HG03342 (cell line): ENCODE measurements around the gene PRSS38.

Experiments used
- ATAC-seq: cut with Tn5 transposase; IDR thresholded peaks from one replicate; pipeline ENCODE4 v1.9.1; 2021; ENCODE audit warnings: mild to moderate bottlenecking, moderate library complexity; ENCODE audit not compliant: unreplicated experiment

Gene PRSS38

DNA sequence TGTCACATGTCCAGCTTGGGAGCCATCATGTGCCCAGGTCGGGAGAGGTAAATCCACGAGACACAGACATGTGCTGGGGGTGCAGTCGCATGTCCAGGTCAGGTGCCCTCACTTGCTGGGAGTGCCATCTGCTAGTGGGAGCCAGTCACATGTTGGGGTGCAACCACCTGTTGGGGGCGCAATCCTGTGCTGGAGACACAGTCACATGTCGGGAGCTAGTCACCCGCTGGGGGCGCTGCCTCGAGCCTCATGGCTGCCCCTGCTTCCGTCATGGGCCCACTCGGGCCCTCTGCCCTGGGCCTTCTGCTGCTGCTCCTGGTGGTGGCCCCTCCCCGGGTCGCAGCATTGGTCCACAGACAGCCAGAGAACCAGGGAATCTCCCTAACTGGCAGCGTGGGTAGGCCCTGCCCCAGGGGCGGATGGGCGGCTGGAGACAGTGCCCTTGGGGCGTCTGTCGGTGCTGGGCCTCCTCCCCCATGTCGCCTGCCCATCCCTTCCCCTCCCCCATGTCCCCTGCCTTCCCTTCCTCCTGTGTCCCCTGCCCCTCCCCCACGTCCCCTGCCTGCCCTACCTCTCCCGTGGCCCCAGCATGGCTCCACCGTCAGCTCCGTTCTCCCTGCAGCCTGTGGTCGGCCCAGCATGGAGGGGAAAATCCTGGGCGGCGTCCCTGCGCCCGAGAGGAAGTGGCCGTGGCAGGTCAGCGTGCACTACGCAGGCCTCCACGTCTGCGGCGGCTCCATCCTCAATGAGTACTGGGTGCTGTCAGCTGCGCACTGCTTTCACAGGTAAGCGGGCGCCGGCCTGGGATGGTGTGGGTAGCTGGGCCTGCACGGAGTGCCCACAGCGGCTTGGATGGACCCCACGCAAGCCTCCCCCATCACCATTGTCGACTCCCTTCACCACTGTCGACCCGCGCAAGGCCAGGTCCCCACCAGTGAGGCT, at the start of gene PRSS38:
PRSS38 (plus strand) TSS at position 208 of the 942 bp plus-strand sequence; CDS start at position 250, 42 bp downstream.
- no peak for ATAC-seq

DNA sequence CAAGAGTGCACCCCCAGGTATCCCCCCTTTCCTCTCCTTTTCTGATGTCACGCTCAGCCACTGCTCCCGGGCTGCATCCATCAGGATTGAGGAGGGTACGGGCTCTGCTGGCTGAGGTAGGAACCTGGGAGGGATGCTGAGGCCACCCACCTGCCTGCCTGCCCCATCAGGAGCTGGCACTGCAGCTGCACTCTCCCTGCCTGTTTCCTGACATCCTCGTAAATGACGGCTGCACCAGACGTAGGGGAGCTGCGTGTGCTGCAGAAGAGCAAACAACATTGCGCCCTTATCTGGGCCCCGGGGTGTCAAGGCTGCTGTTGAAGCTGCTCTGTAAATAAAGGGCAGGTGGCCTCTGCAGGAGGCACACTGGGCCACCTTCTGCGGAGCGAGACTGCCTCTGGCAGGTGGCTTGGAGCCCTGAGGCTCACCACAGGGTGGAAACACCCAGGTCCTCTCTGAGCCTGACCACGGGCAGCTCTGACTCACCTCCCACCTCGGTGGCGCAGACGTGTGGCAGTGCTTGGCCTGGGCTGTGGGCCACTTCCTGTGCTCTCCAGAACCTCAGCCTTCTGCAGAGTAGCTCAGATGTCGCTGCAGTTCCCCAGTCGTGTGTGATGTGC, 49.4 kb upstream of the PRSS38 start:
- ATAC-seq, result no peak

DNA sequence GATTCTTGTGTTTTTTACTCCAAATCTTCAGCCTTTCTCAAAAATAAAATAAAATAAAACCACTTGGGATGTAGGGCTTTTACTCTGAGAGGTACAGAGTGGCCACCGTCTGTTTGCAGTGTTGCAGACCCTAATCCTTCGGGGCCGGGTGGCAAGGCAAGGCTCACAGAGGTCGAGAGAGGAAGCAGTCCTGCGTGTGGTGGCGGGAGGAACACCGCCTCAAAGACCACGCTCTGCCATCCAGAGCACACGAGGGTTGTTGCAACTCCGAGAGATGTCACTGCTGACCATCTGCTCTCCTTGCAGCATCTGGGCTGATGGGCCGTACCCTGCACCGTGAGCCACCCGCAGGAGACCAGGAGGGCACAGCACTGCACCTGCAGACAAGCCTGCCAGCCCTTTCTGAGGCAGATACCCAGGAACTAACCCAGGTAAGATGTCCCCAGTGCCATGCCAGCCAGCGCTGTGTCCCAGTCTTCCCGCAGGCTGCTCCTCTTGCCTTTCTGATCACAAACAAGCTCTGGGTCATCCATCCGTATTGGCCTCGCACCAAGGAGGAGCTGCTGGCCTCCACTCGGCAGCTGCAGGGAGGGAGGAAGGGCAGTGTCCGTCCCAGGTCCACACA, 48.7 kb upstream of the PRSS38 start:
- no peak for ATAC-seq

DNA sequence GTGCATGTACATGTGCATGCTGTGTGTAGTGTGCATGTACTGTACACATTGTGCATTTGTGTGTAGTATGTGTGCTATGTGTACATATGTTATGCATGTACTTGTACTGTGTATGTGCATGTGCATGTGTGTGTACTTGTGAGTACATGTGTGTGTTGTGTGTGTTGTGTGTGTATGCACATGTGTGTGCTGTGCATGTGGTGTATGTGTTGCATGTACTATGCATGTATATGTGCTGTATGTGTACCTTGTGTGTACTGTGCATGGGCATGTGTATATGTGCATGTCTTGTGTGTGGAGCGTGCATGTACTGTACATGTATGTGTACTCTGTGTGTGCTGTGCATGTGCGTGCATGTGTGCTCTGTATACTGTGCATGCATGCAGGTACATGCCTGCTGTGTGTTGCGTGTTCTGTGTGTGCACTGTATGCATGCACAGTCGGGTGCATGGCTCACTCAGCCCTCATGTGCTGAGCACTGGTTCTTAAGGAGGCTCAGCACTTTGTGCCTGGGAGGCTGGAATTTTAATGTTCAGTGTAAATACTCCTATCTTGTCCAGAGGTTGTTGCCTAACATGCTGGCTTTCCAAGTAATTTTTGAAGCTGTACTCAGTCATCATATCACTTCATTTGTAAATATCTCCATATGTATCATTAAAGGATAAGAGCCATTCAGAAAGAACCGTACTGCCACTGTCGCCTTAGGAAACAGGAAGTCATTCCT, 47.9 kb upstream of the PRSS38 start:
- ATAC-seq, result no peak

DNA sequence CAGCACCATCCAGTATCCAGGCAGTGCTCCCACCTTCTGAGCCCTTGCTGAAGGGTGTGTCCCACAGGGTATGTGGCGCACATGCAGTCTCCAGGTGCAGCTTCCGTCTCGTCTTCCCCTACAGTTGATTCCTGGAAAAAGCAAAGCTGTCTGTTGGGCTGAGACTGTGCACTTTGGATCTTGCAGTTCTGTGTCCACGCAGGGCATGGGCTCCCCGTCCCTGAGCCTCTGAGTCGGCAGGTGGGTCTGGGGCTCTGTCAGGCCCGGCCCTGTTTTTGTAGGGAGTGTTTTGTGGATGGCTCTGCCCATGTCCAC, 47.4 kb upstream of the PRSS38 start:
- ATAC-seq, result no peak

DNA sequence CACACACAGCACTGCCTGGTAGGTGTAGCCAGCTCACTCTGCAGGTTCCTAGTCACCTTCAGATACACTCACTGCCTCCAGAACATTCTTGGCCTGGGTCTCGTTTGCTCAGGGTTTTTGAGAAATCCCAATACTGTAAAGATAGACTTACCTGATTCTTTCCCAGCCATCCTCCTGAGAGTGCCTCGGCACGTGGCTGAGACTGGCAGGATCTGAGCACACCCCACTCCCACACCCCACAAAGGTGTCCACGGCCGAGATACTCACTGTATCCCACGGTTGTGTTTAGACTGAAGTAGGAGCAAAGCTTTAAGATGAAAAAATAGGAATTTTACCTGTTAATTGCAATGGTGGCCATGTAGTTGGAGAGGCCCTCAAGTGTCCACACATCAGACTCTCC, 46.8 kb upstream of the PRSS38 start:
- ATAC-seq, result no peak

DNA sequence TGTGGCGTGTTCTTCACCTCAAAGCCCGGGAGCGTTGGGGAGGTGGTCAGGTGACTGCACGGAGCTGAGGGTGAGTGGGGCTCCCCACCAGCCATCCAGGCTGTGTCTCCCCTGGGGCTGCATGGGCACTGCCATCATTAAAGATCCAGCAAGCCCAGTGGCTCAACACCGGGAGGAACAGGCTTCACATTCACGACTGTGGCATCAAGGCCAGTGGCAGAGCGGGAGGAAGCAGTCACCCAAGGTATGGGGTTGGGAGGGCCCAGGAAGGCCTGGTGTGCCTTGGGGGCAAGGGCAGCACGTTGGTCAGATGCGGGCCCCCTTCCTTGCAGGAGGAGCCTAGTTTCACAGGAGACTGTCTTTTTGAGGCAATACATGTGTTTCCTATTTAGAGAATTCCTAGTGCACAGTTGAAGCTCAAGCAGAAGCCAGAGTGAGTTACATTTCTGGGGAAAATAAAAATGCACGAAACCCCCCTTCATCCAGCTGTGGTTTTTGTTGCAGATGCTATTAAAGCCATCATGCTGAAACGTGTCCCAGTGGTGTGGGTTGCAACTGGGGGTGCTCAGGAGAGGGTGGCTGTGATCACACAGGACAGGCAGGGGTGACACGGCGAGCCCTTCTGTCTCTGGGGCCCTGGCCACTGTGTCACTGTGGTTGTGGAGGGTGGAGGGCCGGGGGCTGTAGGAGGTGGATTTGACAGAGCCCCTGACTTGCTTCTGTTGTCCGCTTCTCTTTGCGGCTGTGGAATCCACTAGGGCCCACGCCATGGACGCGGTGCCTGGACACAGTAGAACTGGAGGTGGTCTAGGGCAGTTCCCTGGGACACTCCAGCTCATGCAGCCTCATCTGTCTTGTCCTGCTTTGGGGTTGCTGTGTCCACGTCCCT, 46.2 kb upstream of the PRSS38 start:
- ATAC-seq, result no peak

DNA sequence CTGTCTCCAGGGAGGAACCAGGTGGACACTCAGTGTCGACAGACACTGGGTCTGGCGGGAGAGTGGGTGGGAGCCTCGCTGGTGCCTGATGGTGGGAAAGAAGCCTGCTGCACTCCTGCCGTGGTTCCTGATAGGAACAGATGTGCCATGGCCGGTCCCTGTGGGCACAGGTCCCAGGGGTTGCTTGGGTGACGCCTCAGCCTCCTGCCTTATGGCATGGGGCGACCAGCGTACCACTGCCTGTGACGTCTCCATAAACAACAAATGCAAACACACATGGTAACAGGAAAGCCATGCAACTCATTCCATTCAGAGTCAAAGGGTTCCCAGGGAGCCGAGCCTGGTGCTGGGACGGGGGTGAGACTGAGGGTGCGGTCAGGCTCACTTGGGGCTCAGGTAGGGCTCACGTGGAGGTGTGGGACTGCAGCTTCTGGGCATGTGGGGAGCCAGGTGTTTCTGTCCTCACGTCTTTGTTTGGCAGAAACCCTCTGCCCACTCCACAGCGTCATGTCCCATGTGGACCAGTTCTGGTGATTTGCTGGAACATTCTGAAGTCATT, 45.5 kb upstream of the PRSS38 start:
- no peak for ATAC-seq

DNA sequence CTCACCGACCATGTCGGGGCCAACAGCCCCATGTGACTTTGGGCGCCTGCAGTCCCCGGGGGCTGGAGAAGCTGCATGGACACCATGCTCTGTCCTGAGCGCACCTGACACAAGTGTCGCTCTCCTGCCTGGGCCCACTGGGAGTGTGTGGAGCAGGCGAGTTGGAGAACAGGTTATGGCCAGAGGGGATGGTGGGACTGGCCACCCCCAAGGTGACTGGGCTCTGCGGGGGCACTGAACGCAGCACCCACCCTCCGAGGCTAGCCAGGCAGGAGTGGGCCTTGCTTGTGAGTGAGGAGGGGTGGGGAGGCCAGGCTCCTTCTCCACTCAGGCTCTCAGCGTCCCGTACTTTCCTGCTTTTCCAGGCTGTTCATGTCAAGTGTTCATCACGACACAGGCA, 44.7 kb upstream of the PRSS38 start:
- no peak for ATAC-seq

DNA sequence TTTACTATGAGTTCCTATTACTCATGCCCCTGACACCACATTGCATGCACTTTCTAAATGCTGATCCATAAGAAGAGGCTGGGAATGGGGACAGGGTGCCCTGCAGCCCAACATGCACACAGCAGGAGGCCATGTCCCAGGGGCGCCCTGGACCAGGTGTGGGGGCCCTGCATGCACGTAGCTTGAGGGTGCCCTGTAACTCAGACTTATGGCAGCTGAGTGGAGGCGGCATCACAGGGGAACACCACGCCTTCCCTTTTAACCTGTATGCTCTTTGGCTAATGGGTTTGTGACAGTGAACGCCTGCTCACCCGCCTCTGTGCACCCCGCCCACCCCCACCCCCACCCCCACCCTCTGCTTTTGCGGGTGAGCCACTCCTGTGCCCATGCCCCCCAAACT, 44.1 kb upstream of the PRSS38 start:
- no peak for ATAC-seq

DNA sequence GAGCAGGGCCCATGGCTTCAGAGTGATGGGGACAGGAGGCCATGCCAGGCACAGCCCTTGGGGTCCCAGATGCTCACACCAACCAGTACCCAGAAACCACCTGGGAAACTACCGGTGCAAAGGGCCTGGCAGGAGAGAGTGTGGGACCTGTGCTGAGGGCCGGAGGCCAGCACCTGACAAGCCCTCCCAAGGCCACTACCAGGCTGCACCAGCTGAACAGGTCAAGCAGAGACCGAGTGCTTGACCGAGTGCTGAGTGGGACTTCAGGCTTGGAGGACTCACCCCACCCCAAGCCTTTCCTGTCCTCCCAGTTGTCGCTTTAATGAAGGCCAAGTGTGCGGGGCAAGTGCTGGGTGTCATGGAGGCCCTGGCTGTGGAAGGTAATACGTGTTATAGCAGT, 43.7 kb upstream of the PRSS38 start:
- ATAC-seq, result no peak

DNA sequence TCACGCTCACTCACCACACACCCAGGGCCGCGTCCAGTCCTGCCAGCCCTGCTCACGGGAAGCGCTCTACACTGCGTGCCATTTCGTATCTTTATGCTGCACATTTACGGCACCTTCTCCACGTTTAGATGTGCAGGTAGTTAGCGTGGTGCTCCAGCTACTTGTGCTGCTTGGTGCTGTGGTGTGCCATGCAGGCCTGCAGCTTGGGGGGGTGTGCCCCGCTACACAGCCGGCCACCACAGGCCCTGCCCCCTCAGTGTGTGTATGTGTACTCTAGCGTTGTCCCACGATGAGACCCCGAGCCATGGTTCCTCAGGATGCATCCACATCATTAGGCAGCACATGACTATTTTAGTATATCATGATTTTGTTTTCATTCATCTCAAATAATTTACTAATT, 41.9 kb upstream of the PRSS38 start:
- no peak for ATAC-seq

DNA sequence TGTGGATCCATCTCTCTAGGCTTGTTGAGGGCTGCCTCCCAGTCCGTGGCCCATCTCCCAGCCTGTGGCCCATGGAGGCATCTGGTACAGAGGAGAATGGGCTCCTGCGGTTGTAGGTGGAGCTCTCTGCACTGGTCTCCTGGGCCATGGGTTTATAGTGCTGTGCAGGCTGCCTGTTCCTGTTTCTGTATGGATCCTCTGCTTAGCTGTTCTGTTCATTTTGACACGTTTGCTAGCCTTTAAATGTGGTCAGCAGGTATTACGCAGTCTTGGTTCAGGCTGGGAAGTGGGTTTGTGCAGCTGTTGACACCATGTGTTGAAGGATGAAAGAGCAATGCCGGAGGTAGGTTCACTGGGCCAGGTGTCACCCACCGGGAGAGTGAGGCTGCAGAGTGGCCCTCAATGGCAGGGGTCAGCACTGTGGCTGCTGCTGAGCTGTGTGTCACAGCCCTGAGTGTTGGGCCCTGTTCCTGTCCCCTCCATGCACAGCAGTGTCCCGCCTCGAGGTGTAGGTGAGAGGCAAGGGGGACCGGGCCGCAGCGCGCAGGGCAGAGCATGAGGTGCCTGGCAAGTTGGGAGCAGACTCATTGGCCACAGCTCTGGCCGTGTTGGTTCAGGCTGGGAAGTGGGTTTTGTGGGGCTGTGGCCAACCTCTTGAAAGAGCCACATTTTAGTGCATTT, 41.3 kb upstream of the PRSS38 start:
- no peak for ATAC-seq

DNA sequence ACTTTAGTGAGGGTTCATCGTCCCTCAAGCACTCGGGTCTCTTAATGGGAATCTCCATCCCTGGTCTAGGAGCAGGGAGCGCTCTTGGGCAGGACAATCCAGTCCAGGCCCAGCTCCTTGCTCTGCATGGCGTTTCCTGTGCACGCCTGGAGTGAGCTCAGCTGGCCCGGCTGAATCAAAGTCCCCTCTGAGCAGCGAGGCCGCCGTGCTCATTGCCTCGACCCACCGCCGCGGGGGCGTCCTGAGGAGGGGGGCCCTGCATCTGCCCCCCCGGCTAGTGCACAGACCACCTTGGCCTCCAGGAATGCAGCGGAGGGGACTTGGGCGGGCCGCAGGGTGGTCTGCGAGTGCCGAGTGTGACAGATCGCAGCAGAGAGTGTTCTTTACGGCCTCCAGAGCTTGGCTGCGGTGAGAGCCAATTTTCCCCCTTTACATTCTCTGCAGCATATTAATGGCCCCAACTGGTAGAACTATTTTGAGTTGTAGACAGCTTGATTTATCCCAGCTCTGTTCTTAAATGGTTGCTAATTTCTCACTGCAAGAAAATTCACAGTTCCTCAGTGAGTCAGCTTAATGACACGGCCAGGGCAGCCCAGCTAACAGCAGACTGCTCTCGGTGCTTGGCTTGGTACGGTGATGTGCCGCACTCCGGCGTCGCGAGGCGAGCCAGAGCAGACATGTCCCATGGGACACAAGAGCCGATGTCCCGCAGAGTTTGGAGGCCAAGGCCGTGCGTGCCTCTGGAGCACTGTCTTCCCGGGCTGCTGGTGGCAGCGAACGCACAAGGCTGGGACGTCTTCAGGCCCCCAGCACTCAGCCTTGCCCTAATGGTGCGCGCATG, 40.4 kb upstream of the PRSS38 start:
- no peak for ATAC-seq

DNA sequence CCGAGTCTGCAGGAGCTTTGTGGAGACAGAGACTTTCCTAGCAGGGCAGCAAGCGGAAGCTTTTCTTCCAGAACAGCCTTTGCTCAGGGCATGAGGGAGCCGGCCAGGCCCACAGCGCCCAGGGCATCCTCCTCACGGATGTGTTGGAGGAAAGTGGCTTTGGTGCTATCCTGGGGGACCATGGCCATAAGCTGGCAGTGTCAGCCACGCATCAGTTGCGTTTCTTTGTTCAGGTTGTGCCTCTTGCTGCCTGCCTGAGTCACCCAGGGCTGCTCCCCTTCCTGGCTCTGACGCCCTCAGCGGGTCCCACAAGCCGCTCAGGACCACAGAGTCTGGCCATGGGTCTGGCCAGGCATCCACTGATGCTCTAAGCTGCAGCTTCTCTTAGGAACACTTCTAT, 39.6 kb upstream of the PRSS38 start:
- ATAC-seq, result no peak

DNA sequence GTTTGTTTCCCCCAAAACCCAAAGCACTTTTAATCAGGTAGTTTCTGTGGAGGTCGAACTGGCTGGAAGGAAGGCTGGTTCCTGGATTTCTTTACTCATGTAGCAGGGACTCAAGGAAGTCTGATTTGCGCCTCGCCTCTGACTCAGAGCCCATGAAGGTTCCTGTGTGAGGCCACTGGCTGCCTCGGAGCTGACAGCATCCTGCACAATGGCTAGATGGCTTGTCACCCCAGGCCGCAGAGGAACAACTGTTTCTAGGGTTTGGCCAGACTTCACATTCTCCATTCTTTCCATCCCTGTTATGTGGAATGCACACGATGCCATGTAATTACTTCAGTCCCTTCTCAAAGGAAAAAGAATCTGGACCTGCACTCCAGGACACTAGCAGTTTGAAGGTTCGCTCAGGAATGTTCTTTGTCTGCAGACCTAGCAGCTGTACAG, 39.1 kb upstream of the PRSS38 start:
- no peak for ATAC-seq

DNA sequence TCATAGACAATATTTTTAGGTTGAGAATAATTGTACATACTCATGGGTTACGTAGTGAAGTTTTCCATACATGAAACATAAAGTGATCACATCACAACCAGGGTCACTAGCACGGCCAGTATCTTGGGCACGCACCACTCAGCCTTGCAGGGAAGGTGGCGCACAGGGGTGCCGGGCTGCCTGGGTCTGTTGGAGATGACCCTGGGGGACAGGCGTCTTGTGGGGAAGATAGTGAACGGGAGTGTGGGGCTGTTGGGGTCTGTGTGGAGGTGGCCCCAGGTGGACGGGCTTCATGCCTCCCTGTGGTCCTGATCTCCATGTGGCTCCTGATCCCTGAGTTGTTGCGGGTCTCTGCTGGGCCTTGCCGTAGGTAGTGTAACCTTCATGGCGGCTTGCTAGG, 38.3 kb upstream of the PRSS38 start:
- ATAC-seq, result no peak

DNA sequence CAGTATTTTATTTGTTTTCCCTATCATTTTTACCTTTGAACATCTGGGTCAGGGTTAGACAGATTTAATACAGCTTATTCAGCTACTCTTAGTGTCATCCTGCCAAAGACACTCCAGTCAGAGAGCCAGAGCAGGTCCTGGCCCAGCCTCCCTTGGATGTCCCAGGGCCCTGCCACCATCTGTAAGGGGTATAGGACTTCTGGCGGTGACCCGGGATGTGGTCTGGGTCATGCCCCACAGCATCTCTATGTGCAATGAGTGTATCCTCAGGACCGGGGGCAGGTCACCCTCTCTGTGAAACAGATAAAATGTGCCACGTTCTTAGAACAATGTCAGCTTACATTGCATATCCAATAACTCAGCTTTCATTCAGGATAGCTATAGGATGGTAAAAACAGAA, 37.8 kb upstream of the PRSS38 start:
- no peak for ATAC-seq
